ENCODE results near the gene FUT2.
A peak's percentile ranks its signal among the peaks of the same experiment; 100 is the strongest.
"Not testable (repeated sequence)": the region's sequence is repeated elsewhere in the genome, so short reads cannot be mapped to it uniquely, and the experiment has no call there.

Gene FUT2

GRCh38 chr19:48702701-48703100, 6.9 kb downstream of the FUT2 start:
- peaks cover 6% of the 10 kb centered on the region for H3K4me1 Mint-ChIP-seq (ENCODE audit: low read depth)
- no peaks in the 10 kb centered on the region for H3K9me3 Mint-ChIP-seq
- no peak overlapping the region for H3K27ac Mint-ChIP-seq
- no peak overlapping the region for H3K4me3 Mint-ChIP-seq
- H3K27me3 Mint-ChIP-seq, result peaks cover 8% of the 10 kb centered on the region
- intact Hi-C loops (cut with micrococcal nuclease), result no loop called here
- H3K36me3 Mint-ChIP-seq (ENCODE audit: low read depth), result no peaks in the 10 kb centered on the region

- Mint-ChIP-seq H3K4me1 (ENCODE audit: low read depth) (peaks cover under 1% of the 10 kb centered on the region), H3K27me3 (peaks cover 4% of the 10 kb centered on the region), H3K9me3 (no peaks in the 10 kb centered on the region), H3K36me3 (ENCODE audit: low read depth) (no peaks in the 10 kb centered on the region), H3K4me3 (no peak overlapping the region), H3K27ac (no peak overlapping the region)
- intact Hi-C loops (cut with micrococcal nuclease), result no loop called here
These were observed 7.5 kb downstream of the FUT2 start for GRCh38 chr19:48703316-48703715.

GRCh38 chr19:48705431-48705830, 9.7 kb downstream of the FUT2 start:
- H3K36me3 Mint-ChIP-seq (ENCODE audit: low read depth), result no peaks in the 10 kb centered on the region
- H3K9me3 Mint-ChIP-seq, result no peaks in the 10 kb centered on the region
- no peaks in the 10 kb centered on the region for H3K27me3 Mint-ChIP-seq
- intact Hi-C loops (cut with micrococcal nuclease), result no loop called here
- no peak overlapping the region for H3K4me3 Mint-ChIP-seq
- no peak overlapping the region for H3K27ac Mint-ChIP-seq
- H3K4me1 Mint-ChIP-seq (ENCODE audit: low read depth), result no peaks in the 10 kb centered on the region

GRCh38 chr19:48708471-48708870, 12.7 kb downstream of the FUT2 start:
- Mint-ChIP-seq H3K27ac (no peak overlapping the region), H3K4me1 (ENCODE audit: low read depth) (peaks cover 5% of the 10 kb centered on the region), H3K27me3 (peaks cover 3% of the 10 kb centered on the region), H3K4me3 (no peak overlapping the region), H3K36me3 (ENCODE audit: low read depth) (no peaks in the 10 kb centered on the region), H3K9me3 (no peaks in the 10 kb centered on the region)
- intact Hi-C loops (cut with micrococcal nuclease), result no loop called here

- Mint-ChIP-seq H3K9me3 (no peaks in the 10 kb centered on the region), H3K4me3 (no peak overlapping the region), H3K27ac (no peak overlapping the region), H3K36me3 (ENCODE audit: low read depth) (no peaks in the 10 kb centered on the region), H3K27me3 (peaks cover 3% of the 10 kb centered on the region), H3K4me1 (ENCODE audit: low read depth) (peaks cover 21% of the 10 kb centered on the region)
- intact Hi-C loops (cut with micrococcal nuclease), result no loop called here
These were observed 15.4 kb downstream of the FUT2 start for GRCh38 chr19:48711106-48711662.

GRCh38 chr19:48713041-48713863, 17.5 kb downstream of the FUT2 start:
- intact Hi-C loops (cut with micrococcal nuclease), result no loop called here

GRCh38 chr19:48713864-48714755, 18.3 kb downstream of the FUT2 start:
- Mint-ChIP-seq H3K9me3 (no peaks in the 10 kb centered on the region), H3K27me3 (peaks cover 10% of the 10 kb centered on the region), H3K36me3 (ENCODE audit: low read depth) (no peaks in the 10 kb centered on the region), H3K4me3 (peak overlapping the region; percentile 77), H3K4me1 (ENCODE audit: low read depth) (peaks cover 21% of the 10 kb centered on the region), H3K27ac (peak overlapping the region; percentile 78)
- intact Hi-C loops (cut with micrococcal nuclease), result no loop called here

More at GRCh38 chr19:48713041-48713863, 17.5 kb downstream of the FUT2 start:
- H3K4me1 Mint-ChIP-seq (ENCODE audit: low read depth), result peaks cover 21% of the 10 kb centered on the region
- H3K4me3 Mint-ChIP-seq, result peak overlapping the region; percentile 77
- no peaks in the 10 kb centered on the region for H3K9me3 Mint-ChIP-seq
- peak overlapping the region; percentile 78 for H3K27ac Mint-ChIP-seq
- no peaks in the 10 kb centered on the region for H3K36me3 Mint-ChIP-seq (ENCODE audit: low read depth)
- peaks cover 6% of the 10 kb centered on the region for H3K27me3 Mint-ChIP-seq

GRCh38 chr19:48714759-48715675, 19.2 kb downstream of the FUT2 start:
- Mint-ChIP-seq H3K27me3 (peaks cover 13% of the 10 kb centered on the region), H3K4me1 (ENCODE audit: low read depth) (peaks cover 21% of the 10 kb centered on the region), H3K27ac (peak overlapping the region; percentile 78), H3K4me3 (peak overlapping the region; percentile 77), H3K36me3 (ENCODE audit: low read depth) (no peaks in the 10 kb centered on the region), H3K9me3 (no peaks in the 10 kb centered on the region)
- intact Hi-C loops (cut with micrococcal nuclease), result no loop called here

- Mint-ChIP-seq H3K4me1 (ENCODE audit: low read depth) (peaks cover 24% of the 10 kb centered on the region), H3K27ac (peak overlapping the region; percentile 78), H3K27me3 (peaks cover 14% of the 10 kb centered on the region), H3K4me3 (no peak overlapping the region), H3K9me3 (no peaks in the 10 kb centered on the region), H3K36me3 (ENCODE audit: low read depth) (no peaks in the 10 kb centered on the region)
- intact Hi-C loops (cut with micrococcal nuclease), result no loop called here
These were observed 20.0 kb downstream of the FUT2 start for GRCh38 chr19:48715681-48716171.

- Mint-ChIP-seq H3K27me3 (peaks cover 15% of the 10 kb centered on the region), H3K9me3 (no peaks in the 10 kb centered on the region), H3K27ac (no peak overlapping the region), H3K36me3 (ENCODE audit: low read depth) (no peaks in the 10 kb centered on the region), H3K4me1 (ENCODE audit: low read depth) (peaks cover 31% of the 10 kb centered on the region), H3K4me3 (no peak overlapping the region)
- intact Hi-C loops (cut with micrococcal nuclease), result no loop called here
These were observed 21.0 kb downstream of the FUT2 start for GRCh38 chr19:48716562-48717291.

GRCh38 chr19:48718106-48718505, 22.3 kb downstream of the FUT2 start:
- intact Hi-C loops (cut with micrococcal nuclease); H3K36me3 Mint-ChIP-seq (ENCODE audit: low read depth); H3K27ac Mint-ChIP-seq; H3K4me3 Mint-ChIP-seq; H3K9me3 Mint-ChIP-seq: not testable (repeated sequence)
- H3K4me1 Mint-ChIP-seq (ENCODE audit: low read depth), result peaks cover 30% of the 10 kb centered on the region
- H3K27me3 Mint-ChIP-seq, result peaks cover 13% of the 10 kb centered on the region

GRCh38 chr19:48718711-48719231, 23.0 kb downstream of the FUT2 start:
- no peaks in the 10 kb centered on the region for H3K9me3 Mint-ChIP-seq
- intact Hi-C loops (cut with micrococcal nuclease), result no loop called here
- peaks cover 23% of the 10 kb centered on the region for H3K4me1 Mint-ChIP-seq (ENCODE audit: low read depth)
- H3K4me3 Mint-ChIP-seq, result no peak overlapping the region
- peak overlapping the region; percentile 42 for H3K27ac Mint-ChIP-seq
- peaks cover 12% of the 10 kb centered on the region for H3K27me3 Mint-ChIP-seq
- no peaks in the 10 kb centered on the region for H3K36me3 Mint-ChIP-seq (ENCODE audit: low read depth)
